HG02840 (cell line): Measurements from ENCODE around the gene KCP.
"Not testable (repeated sequence)": the region's sequence is repeated elsewhere in the genome, so short reads cannot be mapped to it uniquely, and the experiment has no call there.

ENCODE experiments used
- ATAC-seq: cut with Tn5 transposase; IDR thresholded peaks from one replicate; pipeline ENCODE4 v1.9.1; 2021; ENCODE audit warnings: mild to moderate bottlenecking, moderate library complexity, moderate number of reproducible peaks; ENCODE audit not compliant: unreplicated experiment, low FRiP score

The KCP gene

DNA sequence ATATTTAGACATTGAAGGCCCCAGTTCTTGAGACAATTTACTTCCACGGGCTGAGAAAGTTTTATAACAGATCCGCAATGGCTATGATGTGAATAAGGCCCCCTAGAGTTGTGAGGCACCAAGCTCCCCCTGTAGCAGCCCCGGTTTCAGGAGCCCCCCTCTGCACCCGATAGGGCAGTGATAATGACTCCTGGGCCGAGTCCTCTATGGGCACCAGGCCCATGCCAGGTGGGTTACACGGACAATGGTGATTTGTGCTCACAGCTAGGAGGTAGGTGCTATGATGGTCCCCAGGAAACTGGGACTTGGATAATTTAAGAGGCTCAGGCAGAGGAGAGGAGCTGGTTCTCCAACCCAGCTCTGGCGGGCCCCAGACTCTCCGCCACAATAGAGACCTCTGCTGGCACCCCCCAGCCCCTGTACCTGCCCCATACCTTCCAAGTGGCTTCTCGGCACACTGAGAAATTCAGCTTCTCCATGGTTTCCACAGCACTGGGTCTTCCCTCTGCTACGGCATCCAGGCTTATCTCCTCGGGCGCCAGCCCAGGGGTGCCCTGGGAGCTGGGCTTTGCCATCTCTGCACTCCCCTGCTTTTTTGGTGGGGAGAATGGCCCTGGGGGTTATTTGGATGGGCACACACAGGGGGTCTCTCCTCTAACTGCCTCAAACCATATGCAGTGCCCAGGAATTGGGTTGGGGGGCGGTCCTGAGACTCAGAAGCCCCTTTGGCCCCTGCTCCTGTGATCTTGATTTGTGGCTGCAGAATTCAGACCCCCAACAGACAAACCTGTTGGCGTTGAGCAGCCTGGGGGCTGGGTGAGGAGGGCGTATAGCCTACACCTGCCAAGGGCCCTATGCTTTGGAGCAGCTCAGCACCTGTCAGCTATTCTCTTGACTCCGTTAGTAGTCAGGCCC lies 12.2 kb upstream of the KCP start:
- ATAC-seq, result no peak

DNA sequence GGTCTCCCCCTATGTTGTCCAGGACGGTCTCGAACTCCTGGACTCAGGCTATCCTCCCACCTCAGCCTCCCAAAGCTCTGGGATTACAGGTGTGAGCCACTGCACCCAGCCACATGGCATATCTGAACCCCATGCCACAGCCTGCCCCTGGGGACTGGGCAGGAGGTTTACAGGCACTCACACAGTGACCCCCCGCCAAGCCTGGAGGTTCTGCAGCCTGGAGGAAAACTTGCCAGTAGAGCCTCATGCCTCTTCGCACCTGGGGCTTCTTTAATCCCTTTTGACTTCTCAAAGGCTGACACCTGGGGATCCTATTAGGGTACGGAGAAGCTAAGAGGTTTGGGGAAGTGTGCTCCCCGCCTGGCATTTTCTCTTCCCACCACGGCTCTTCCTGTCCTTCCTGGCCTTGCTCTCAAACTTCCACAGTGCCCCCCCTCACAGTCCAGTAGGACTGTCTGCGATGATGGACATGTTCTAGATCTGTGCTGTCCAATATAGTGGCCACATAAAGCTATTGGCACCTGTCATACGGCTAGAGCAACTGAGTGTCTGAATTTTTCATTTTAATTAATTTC lies 11.4 kb upstream of the KCP start:
- ATAC-seq, result no peak

DNA sequence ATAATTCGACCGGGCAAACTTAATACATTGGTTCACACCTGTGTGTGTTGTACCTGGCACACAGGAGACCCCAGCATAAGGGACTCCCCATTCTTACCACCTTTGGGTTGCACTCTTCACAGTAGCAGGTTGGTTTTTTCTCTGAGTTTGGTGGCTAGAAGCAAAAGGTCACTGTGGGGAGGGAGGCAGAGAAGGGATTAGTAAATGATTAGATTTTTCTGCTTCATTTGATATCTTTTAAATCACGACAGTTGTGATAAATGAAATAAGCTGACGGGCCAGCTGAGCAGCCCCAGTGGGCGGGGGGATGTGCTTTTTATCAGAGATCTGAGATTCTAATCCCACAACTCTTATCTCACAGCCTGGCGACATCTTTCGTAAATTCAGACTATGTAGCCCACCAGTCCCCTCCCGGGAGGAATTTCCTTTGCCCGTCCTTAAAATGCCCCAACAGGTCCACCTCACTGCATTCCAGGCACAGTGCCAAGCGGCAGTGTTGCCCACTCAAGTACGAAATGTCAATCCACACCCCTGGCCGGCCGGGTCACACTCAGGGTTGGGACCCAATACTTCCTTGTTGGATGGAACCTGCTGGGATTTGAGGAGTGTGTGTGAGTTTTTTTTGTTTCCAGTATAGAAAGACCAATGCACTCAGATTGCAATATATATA lies 10.5 kb upstream of the KCP start:
- ATAC-seq, result no peak

DNA sequence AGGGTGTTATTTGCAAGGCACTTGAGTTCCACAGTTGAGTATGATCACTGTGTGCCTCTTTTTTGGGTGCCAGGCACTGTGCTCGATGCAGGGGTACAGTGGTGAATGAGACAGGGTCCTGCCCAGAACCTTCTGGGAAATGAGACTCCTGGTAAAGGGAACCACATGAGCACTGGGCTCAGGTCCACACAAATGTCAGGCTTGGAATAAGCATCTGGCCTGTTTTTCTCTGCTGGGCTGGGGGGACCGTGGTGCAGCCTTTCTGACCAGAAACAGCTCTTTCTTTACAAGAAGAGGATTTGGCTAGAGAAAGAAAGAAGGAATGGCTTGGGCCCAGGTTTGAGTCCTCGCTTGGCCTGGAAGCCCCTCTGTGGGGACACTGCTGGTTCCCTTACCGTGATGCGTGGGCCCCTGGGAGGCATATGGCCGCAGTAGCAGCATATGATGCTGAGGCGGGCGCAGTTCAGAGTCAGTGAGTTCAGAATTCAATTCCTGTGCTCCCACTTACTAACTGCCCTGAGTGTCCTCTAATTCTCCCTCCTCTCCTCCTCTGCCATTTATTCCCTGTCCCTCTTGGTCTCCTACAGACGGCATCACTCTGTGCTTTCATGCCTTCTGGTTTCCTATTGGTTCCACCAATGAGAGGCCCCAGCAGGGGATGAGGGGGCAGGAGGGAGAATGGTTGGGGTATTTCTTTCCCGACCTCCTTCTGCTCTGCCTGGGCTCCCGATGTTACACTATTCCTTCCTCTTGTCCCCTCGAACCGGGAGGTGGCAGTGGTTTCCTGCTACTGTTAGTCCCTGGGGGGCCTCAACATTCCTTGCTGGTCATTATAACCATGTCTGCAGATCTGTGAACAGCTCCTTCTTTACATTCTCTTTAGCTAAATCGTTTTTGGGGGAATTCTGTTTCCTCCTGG lies 9.6 kb upstream of the KCP start:
- ATAC-seq, result no peak

DNA sequence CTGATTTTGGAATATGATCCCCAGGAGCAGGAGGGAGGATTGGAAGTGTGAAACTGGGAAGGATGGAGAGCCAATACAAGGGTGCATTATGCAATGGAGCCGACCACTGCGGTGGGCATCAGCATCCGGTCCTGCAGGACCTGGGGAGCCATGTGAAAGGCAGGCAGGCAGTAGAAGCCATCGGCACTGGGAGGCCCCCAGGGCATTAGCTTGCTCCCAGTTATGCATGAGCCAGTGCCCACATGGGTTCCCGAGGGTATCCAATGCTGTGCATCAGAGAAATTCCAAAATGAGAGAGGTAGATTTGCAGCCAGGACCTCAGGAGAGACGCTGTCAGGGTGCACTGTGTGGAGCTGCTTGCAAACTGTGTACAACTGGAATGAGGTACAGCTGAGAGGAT lies 8.7 kb upstream of the KCP start:
- ATAC-seq, result no peak

DNA sequence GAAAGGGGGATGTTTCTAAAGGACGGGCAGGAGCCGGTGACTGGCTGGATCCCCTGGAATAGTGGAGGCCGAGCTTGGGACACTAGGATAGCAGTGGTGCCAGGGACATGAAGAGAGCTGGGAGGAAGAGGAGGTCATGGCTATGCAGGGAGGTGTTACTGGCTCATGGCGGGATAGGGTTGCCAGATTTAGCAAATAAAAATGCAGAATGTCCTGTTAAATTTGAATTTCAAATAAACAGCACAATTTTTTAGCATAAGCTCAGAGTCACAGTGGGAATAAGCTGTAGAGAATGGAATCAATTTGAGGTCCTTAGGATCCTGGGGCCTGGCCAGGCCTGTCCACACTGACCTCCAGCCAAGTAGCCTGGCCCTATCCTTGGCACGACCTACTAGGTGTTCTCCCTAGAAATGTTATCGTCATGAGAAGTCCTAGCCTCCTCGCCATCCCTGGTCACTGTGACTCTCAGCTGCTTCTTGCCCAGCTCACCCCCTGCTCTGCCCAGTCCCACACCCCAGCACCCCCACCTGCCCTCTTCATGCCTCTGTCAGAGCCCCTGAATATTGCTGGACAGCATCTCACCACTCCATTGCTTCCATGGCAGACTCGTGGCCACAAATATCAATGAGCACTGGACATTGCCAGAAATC lies 7.6 kb upstream of the KCP start:
- no peak for ATAC-seq

DNA sequence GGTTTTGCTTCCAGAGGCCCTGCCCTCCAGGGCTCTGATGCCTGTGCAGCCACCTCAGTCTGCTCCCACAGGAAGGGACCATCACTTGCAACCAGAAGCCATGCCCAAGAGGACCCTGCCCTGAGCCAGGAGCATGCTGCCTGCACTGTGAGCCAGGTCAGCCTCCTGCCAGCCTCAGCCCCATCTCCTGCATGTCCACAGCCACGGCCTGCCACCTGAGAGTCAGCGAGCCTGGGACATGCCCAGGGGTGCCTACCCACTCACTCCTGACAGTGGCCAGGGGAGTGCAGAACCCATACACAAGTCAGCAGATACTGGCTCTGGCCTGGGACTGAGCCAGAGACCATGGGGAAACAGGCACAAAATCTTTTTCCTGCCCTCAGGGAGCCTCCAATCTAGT lies 6.6 kb upstream of the KCP start:
- no peak for ATAC-seq

DNA sequence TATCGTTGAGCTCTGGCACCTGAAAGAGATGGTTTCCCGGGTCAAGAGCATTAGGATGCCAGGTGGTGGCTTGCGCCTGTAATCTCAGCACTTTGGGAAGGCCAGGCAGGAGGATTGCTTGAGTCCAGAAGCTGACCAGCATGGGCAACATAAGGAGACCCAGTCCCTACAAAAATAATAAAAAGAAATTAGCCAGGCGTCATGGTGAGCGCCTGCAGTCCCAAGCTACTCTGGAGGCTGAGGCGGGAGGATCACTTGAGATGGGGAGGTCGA lies 6.1 kb upstream of the KCP start:
- ATAC-seq, result no peak

DNA sequence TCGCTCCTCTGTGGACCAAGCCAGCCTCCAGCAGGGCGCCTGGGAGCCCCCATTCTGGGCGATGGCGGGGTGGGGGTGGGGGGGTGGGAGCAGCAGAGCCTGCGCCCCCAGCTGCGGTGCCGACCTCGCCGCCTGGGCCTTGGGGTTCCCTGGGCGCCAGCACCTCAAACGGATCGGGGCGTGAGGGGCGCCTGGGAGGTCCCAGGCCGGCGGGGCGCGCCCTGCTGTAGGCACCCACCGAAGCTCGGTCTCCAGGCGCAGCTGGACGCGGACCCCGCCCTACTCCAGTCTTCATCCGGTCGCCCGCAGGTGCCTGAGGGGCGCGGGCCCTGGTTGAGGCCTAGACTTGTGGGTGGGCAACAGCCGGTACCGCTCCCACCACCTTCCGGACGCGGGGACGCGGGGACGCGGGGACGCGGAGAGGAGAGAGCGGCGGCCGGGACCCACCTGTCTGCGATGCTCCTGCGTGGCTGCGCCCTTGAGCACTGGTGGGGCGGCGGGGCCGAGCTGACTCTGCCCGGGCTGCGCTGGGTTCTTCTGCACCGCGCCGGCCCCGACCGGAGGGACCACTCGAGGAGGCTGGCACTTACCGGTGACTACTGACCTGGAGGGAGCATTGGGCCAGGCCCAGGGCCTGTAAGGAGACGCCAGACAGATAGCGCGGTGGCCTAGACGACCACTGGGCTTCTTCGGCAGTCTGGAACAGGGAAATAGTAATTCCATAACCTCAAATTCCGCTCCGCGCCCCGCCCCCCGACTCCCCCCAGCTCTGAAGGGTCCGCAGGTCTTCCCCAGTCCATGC lies 5.5 kb upstream of the KCP start:
- no peak for ATAC-seq

DNA sequence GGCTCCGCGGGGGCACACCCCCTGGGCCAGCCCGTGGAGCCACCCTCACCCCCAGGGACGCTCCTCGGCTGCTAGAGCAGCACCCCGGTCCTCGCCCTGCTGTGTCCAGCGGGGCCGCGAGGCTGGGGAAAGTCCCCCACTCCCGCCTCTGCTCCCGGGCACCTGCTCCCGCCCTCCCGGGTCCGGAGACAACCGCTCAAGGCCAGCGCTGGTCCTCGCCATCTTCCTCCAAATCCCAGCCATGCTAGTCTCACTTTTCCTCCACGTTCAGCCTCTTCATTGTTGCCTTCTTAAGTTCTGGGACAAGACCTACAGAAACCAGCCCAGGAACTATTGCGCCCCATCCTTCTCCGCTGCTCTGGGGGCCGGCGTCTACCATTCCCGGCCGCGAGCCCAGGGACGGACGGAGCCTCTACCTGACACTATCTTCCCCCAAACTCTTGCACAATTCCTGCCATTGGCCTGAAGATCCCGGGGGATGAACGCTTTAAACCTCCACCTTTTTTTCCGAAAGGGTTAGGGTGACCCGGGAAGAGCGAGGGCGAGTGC lies 4.8 kb upstream of the KCP start:
- ATAC-seq, result no peak

DNA sequence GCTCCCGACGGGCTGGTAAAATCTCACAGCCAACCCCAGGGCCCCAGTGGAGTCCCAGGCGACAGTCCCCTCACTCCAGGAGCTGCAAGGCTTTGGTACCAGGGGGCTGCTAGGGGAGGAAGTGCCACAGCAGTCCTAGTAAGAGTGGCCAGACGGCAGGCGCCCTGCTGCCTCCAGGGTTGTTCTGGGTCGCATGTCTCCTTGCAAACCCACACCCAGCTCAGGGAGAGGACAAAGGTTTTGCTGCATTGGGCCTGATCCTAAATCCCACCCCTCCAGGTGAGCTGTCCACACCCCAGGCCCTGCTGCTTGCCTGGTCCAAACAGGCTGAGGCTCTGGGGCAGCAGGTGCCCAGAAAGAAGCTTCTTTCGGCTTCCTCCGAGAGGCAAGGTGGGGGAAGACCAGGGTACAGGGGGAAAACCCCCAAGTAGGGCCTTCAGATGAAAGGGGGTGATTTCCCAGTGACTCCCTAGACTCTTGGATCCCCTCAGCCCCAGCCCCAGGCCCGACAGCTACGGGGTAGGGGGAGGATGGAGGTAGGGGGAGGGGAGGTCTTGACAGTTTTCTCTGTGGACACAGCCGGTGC lies 4.2 kb upstream of the KCP start:
- no peak for ATAC-seq

DNA sequence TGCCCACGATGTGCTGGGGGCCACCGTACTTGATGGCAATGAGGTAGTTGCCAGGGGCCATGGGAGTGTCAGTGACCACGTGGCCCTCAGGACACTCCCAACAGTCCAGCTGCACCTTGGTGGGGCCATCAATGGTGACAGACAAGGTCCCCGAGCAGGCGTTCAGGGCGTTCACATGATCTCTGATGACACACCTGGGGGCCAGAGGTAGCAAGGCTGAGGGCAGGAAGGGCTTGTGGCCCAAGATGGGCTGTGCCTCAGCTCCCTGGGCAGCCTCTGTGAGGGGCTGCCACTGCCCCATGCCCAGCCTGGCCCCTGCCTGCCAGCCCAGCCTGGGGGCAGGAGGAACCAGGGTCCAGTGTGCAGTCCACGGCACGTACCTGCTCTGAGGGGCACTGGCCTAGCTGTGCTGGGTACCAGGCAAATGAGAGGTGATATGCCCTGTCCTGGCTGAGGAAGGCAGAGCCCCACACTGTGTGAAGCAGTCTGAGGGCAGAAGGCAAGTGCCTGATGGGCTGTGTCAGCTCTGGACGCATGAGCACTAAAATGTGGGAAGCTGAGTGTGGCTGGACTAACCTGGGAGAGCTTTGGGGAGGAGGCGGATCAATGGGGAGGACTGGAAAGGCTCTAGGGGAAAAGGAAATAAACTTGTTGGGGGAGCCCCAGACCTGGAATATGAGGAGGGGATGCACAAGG lies 3.5 kb upstream of the KCP start:
- no peak for ATAC-seq

DNA sequence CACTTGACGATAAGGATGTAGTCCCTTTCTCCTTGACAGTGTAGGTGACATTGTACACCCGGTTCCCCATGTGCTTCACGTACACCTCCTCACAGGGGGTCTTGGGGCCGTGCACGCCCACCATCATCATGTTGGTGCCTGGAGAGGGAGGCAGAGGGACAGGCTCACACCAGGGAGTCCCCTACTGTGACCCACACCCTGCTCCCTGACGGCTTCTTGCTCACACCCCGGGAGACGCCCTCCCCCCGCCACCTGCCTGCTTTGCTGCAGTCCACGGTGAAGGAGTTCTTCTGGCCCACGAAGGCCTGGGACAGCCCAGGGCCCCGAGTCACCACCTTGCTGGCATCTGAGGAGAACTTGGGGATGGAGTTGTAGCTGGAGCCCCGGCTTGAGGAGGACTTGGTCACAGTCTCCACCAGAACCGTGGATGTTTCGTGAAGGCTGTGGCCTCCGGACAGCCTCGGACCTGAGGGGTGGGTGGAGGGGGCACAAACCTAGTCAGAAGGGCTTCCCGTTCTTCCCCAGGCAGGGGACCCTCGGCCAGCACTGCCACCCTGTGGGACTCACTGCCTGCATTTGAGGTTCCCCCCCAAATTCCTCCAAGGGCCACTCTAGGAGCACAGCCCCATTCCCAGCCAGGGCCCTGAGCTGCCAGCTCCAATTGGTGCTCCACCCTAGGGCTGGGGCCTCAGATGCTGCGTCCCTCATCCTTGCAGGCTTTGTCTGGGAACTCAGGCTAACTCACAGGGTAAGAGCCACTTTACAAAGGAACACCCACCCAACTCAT lies 2.4 kb upstream of the KCP start:
- not testable (repeated sequence) for ATAC-seq

DNA sequence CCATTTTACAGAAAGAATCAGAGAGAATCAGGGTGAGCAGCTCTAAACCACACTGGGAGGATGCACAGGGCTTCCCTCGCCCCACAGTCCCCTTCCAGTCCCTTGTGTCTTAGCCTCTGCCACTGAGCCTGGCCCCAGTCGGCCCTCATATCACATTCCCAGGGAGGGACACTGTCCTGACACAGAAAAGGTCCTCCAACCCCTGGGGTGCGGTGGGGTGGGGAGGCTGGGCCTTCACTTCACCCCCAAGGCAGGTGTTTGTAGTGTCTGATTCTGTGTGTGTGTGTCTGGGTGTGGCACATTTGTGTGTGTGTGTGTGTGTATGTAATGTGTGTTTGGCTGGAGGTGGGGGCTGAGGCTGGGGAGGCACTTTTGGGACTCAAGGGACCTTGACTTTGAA lies 1.8 kb upstream of the KCP start:
- no peak for ATAC-seq

DNA sequence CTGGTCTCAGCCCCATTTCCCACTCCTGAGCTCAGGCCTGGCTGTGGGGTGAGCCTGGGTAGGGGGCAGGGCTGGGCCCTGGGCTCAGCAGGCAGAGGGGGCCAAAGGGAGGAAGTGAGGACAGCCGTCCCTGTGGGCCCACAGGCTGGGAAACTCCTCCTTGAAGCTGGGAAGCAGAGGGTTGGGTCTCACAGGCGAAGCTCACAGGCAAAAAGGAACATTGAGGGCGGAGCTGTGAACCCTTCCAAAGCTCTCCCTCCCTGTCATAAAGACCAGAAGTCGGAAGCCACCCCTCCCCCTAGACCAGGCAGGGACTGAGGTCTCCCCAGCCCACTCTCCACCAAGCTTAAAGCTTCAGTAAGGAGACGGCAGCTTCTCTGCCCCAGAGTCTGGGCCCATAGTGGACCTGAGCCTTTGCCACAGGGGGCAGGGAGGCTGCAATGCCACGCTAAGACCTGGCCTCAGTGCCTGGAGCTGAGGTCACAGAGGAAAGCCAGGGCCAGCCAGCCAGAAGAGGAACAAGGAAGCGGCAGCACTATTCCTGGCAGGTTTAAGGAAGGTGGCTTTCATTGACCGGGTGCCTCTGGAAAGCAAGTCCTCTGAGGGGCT lies 1.0 kb upstream of the KCP start:
- no peak for ATAC-seq

DNA sequence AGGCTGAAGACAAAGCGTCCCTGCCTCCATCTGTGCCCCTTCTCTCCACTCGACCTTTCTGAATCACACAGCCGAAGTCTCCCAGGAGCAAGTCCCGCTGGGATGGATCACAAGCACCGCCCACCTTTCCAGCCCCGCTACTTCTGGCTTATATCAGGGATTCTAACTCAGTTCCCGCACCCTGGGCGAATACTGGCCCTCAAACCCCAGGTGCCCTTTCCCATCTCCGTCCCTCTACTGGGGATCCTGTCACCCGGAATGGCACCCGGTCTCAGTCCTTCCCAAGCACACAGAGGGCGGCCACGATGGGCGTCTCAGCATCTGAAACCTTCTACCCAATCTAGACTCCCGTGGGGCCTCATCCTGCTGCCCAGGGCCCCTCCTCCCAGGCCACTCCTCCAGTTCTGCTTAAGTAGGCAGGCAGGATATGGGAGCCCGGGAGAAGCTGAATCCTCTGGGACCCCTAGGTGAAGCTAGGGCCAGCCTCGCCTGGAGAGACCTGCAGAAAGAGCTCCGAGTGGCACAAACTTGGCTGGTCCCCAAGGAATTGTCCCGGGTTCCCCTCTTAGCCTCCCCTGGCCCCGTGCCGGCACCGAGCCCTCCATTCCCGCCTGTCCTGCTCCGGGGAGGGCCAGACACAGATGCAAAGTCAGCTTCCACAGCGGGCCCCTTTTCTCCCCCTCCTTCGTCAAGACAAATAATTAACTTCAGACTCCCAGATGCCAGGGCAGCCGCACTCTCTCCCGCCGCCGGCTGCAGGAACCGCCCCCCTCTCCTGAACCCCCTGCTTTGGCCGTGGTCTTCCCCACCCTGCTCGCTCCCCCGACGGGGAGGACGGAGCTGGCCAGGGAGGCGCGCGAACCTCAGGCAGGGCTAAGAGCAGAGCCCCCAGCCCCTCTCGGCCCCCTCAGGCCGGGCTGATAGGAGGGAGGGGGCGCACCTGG lies 612 bp downstream of the KCP start:
- ATAC-seq, result no peak
